Fibroblast of skin of left biceps (primary cell): Measurements from ENCODE around the gene AMOTL1.

Source experiments
- DNase-seq, 2 experiments: peaks; one replicate each; pipeline ENCODE4 v3.0.0-alpha.2; 2013; ENCODE audit warnings: low read depth in 2 of 2

Gene AMOTL1

DNA sequence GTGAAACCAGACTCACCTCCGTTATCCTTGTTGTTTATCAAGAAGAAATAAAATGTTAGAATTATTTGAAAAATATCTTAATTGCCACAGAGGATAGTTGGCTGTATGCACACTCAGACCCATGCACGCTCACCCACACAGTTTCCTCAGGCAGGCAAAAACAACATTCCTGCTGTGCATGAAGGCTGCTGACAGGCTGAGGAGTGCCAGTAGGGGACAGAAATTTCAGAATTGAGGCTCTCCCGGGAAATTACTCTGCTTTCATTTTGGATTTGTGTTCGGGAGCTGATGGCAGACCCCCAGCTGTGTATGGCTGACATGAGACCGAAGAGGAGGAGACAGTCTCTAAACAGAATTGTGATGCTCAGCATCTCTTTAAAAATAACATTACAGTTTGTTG is 87.5 kb downstream of the AMOTL1 start:
- no peak for DNase-seq

DNA sequence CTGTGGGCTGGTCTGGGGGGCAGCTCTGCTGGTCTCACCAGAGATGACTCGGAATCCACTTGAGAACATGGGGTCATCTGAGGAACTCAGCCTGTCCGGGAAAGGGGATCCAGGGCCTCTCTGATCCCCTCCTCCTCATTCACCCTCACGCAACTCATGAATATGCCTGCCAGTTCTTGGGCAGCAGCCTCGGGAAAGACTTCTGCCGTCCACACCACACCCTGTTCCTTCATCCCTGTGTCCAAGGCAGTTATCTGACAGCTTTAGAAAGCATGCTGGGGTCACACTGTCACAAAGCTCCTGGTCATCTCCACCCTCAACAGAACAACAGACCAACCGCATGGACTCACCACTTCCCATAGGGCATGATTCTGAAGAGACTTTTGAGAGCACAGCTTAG is 88.3 kb downstream of the AMOTL1 start:
- DNase-seq: no peak

DNA sequence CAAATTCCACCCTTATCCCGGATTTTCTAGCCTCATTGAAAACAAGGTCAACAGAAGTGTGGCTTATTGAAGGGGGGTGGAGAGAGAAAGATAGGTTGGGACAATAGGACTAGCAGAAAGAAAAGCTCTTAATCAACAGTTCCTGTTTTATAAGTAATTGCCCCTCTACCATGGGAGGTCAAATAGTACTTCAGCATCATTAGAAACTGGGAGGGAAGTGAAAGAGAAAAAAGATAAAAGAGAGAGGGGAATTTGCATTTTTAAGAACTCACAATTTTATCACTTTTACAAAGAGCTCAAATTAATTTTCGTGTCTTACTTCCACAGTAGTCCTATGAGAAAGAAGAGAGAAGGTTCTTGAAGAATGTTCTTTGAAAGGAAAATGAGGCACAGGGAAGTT is 89.2 kb downstream of the AMOTL1 start:
- no peak for DNase-seq

DNA sequence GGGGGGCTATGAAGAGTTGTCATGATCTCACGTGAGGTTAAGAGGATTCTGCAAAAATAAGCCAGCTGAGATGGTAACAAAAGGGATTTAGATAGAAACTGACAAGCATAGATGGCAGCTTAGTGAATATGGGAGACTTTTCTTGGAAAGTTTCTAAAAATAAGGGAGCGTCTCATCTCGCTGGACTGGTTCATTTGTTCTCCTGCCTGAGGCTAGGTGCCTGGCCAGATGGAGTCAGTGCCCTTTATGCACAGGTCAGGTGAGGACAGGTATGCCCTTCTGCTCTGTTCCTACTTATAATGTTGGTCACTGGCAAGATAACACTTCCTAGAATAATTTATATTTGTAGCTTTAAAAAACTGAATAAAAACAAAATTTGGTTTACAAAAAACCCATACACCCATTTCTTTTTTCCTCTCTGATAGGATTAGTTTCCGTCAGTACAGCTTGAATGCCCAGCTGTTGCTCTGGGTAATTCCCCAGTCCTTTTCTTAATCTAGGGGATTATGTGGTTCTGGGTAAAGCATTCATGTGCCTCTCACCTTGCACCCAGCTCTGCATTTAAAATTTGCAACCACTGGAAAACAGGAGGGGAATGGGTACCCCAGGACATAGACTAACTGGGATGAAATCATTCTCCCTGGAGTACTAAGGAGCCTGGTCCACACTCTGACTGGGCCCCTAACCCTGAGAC is 90.0 kb downstream of the AMOTL1 start:
- DNase-seq: no peak

DNA sequence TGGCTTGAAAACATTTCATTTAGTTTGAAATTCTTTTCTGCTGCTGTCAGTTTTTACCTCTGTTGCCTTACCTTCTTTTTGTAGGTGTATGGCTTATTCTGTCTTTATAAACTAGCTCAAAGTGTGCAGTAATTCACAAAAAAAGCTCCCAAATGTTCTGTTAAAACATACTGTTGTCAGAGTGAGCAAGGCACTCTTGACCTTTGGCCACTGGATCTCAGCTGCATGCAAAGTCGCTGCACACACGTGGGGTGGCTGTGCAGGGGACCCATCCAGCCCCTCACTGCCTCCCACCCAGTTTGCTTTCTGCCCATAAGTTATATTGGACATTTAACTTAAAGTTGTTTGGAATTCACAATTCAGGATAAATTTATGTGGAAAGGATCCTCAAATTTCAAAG is 92.2 kb downstream of the AMOTL1 start:
- DNase-seq: no peak

DNA sequence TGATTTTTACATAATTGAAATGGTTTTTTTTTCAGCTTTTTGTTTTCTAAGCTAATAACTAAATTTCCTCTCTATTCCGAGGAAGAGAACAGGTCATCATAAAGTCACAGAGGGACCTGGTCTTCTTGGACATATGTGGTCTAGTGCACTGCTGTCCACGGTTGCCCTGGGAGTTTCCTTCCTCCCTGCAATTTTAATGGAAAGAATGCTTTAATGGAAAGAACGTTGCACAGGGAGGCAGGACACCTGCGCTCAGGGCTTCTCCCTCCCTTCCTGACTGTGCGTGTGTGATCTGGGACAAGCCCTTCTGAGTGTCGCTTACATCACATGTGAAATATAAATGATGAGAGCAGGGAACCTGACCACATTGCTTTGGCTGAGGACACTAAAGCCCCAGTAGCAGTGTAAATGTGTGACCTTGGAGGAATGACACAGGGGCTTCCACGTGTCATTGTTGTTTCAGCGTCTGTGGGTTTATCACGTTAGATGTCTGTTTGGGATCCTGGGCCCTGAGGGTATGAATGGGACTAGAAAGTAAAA is 93.2 kb downstream of the AMOTL1 start:
- DNase-seq: no peak

DNA sequence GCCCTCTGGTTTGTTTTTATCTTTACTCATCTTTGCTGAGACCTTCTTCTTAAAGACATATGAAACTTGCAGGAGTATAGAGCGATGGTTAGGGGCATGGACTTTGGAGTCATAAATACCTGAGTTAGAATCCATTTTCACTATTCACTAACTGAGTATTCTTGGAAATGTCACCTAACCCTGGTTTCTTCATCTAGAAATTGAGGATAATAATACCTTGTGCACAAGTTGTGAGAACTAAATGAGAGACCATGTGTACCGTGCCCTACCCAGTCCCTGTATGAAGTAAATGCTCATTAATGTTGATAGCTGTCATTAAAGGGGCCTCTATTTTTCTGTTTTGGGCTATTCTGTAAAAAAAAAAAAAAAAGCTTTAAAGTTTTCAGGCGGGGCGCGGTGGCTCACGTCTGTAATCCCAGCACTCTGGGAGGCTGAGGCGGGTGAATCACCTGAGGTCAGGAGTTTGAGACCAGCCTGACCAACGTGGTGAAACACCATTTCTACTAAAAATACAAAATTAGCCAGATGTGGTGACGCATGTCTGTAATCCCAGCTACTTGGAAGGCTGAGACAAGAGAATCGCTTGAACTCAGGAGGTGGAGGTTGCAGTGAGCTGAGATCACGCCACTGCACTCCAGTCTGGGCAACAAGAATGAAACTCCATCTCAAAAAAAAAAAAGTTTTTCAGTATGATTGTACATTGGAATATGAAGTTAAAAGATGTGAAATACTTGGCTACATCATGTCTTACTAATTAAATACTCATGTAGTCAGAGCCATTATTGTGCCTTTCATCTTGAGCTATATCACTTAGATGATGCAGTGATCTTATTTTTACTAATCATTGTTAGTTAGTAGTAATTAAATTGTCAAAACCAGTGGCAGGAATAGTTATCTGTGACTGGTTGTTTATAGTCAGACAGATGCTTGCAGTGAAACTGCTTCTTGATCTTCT is 95.0 kb downstream of the AMOTL1 start:
- DNase-seq: no peak

DNA sequence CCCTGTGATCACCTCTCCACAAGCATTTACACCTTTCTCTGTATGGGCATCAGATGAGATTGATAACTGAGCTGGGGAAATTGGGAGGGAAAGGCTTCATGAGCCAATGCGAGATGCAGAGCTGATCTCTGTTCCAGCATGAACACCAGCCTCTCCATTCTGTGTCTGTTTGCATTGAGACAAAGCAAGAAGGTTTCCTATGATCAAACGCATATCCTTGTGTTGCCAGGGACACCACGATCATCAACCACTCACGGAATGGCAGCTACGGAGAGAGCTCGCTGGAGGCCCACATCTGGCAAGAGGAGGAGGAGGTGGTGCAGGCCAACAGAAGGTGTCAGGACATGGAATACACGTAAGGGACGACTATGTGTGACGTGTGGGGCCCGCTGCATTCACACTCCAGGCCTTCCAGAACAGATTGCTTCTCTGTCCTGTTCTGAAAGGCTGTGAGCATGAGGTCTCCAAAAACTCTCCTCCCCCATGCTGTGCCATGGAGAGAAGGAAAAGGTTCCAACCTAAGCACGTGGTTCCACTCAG is 96.4 kb downstream of the AMOTL1 start:
- no peak for DNase-seq

DNA sequence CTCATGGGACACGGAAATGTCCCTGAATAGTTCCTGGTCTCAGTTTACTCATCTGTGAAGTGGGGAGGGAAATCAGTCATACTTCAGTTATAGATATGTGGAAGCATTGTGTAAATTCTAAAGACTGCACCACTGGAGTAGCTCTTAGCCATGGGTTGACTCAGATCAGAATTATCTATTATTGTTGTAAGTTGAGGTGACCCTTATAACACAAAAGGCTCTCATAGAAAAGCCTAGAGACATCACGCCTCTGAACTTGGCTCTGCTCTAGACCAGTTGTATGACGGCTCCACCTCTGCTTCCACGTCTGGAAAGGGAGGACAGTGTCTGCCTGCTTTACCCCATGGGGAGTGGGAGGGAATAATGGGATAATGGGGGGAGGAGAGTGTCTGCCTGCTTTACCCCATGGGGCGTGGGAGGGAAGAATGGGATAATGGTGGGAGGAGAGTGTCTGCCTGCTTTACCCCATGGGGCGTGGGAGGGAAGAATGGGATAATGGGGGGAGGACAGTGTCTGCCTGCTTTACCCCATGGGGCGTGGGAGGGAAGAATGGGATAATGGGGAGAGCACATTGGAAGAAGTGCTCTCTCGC is 98.2 kb downstream of the AMOTL1 start:
- no peak for DNase-seq

DNA sequence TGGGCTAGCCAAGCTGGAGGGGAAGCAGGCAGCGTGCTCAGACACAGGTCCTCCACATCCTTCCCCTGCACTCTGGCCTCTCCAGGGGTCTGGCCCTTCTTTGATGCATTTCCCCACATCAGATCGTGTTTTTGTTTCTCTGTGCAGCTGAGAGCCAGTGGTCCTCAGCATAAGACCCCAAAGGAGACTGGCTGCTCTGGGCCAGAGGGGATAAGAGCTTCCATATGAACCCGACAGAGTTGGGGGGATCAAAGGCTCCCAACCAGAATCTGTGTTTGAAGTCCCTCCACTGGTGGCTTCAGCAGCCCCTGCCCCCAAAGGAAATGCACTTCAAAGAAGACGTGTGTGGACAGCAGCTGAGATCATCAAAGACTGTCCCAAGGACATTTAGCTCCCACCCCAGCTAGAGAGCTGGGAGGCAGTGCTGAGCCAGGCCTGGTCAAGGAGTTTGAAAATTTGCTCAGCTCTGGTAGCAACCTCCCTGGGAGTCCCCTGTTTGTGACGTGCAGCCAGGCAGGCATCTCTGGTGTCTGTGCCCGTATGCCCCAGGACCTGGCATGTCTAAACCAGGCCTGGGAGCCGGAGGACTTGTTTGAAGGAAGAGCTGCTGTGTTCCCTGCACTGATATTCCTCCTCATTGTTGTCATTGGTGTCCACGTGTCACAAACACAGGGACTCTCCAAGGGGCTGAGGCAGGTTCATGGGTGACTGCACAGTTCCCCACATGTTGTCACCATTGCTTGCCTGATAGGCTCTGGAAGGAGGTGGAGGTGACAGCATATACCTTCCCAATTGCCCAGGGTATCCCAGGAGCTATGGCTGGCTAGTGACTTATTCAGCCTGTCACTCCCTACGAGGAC is 99.0 kb downstream of the AMOTL1 start:
- no peak for DNase-seq

DNA sequence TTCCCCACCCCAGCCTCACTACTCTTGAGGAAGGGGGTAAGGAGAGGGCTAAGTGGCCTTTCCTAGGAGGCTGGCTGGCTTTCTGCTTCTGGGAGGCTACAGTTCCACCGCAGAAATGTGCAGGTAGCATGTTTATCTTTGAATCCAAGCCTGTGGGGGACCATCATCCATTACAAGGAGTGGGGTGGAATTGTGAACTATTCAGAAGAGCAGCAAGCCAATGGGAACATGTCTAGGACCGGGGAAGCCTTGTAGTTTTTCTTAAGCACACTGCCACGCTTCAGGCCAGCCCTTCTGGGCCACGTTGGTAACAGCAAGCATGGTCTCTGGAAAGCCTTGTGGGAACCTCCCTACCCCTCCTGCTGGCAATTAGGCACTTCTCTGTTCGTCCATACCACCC is 100.3 kb downstream of the AMOTL1 start:
- no peak for DNase-seq

DNA sequence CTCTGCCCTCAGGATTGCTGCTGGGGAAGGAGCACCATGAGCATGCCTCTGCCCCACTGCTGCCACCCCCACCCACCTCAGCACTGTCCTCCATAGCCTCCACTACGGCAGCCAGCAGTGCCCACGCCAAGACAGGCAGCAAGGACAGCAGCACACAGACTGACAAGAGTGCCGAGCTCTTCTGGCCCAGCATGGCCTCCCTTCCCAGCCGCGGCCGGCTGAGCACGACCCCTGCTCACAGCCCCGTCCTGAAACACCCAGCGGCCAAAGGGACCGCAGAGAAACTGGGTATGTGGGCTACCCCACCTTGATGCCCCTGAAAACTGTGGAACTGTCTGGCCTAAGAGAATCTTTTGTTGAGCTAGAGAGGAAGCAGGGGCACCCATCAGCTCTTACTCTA is 101.0 kb downstream of the AMOTL1 start:
- no peak for DNase-seq

DNA sequence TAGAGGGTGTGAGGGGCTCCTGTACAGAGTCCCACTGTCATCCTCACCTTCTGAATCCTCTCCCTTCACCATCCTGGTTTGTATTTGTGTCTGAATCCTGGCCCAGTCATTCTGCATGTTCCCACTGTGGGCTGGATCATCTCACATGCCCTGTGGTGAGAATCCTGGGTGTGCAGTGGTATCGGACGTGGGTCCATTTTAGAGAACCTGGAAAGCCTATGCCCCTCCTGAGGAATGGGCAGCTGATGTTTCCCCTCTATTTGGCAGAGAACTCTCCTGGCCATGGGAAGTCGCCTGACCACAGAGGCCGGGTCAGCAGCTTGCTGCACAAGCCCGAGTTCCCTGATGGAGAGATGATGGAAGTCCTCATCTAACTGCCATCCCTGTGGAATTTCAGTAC is 102.3 kb downstream of the AMOTL1 start:
- DNase-seq: no peak

DNA sequence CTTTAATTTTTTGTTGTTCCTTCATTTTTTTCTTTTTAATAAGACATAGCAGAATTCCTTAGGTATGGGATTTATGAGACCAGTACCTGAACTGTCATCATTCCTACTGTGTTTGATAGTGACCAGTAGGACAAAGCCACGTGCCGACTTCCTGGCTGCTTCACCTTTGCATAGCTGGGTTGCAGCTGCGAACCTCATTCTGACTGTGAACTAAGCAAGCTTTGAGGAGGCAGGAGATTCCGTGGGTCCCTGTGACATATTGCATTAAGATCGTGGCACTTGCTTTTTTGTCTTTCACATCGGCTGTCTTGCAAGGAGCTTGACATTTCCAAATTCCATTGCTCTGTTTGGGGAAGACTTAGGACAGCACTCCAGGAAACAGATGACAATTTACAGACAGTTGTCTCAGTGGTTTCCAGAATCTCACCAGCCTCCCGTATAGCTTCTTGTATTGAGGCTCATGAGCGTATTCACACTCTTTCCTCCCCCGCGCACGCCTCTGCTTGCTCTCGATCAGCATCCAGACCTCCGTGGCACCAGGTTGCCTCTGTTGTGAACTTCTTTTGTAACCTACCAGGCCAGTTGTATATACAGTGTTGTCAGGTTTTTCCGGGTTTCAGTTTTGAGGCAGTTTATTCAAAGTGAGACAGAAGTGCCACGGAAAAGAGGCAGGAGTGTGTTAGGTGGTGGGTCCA is 103.5 kb downstream of the AMOTL1 start:
- no peak for DNase-seq

DNA sequence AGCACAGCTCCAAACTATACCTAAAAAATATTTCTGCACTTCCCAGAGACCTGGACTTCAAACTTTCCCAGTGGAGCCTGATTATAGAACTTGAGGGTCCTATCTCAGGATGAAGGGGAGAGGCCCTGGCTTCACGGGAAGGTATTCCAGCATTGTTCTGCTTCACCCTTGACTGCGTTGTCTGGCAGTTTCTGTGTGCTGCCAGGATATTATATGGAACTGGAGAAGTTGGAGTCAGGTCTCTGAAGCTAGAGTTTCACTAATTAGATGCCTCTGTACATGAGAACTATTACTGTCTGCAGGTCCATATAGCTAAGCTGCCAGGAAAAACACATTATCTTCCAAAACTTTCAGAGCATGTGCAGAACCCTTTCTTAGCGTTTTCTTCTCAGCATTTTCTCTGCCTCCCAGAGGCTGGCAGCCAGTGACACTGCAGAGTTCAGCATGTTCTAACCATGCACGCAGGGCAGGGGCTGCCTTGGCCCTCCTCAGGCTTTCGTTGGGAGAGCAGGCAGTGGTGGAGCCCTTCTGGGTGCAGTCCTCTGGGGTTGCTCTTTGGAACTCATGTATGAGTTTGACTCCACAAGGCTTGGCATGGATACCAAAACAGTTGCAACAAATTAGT is 105.9 kb downstream of the AMOTL1 start:
- DNase-seq: no peak

DNA sequence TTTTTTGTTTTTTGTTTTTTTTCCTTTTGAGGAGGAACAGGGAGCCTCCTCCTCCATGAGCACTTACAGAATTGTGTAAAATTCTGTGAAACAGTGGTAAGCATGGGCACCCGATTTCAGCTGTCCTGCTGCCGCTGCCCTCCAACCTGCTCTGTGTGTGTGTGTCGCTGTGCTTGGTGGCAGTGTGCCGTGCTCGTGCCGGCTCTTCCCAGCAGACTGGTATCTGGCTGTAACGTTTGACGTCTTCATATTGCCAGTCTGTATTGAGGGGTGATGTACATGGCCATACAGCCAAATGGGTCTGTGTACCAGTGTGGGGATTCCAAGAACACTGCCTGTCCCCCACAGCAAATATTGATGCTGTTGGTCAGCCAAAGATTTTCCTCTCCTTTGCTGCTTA is 108.1 kb downstream of the AMOTL1 start:
- DNase-seq: no peak

DNA sequence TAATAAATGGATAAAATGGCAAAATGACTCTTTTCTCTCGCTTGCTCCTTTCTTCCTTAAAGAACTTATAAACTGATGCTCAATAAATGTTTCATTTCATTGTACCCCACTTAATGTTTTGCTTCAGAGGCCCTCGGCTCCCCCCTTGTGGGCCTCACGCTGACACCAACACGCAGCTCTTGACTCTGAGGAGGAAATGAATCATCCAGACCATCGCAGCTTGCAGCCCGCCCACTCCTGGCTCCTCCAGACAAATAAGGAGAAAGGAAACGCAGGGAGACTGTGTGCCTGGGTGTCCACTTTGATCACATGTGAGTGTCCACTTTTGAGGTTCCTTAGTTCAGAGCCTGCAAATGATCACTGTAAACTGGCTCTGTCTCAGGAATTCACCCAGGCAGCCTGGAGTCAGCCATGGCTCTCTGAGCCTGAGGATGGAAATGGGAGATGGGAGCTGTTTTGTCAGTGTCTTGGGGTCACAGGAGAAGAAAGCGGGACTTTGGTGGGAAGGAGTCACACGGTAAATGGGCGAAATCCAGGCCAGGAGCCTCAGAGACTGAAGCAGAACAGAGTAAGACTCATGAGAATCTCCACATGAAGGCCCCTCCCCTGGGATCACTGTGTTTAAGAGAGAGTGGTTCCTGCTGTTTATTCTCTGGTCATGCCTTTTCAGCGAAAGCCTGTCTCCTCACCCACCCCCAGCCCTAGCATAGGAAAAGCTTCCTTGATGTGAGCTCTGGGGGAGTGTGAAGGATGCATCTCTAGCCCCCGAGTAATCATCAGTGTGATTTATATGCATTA is 108.7 kb downstream of the AMOTL1 start:
- peak; percentile 82 to 83 for DNase-seq

DNA sequence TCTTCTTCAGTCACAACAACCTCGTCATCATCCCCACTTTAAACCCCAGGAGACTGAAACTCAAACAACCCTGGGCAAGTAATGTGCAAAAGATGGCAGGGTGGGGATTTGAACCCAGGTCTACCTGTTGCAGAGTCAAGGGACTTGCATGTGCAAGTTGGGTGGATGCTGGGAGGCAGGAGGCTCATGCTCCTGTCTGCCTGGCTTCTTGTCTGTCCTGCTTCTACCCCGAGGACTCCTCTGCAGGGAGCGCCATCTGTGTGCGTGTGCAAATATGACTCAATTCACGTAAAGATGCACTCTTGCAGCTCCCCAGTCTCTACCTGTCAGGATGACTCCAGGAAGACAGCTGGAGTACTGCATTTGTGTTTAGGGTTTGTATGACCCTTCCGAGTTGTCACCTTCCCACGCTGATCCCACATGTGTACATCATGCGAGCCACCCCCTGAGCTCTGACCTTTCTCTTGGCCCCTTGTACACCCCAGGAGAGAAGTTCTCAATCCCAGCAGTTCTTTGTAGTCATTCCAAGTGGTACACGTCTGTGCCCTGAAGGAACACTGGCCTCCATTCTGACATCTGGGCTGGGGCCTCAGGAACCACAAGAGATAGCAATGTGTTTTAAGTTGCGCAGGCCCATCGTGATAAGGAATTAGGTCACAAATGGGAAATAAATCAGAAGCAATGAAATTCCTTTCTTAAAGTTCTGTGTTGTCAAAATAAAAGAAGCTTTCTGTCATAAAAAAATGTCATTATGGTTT is 109.5 kb downstream of the AMOTL1 start:
- no peak for DNase-seq

DNA sequence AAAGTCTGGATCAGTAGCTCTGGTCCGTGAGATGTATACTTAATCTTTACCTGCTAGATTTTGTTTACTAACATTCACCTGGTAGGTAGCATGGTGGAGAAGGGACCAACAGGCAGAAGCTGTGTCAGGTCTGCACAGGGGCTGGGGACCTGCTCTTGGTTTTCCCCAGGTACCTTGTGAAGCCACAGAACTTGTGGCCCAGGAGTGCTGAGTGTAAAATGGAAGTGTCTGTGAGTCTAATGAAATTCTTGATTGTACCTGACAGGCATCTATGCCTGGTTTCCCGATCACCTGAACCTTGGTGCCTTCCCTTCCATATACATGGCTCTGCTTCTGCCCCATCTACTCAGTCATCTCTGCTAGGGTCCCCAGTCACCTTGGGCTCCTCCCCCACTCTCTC is 110.8 kb downstream of the AMOTL1 start:
- DNase-seq: no peak
